Measurements from ENCODE around the gene CTDSPL2. TPM values are rescaled to one million over a fixed set of nuclear protein-coding genes. Genes with fewer than 3 reads are reported as not detected.

The CTDSPL2 gene
- total and polyA plus RNA-seq, 2 of the 4 experiments (the other 2 are of a cell fraction), result 17.3 to 47.3 TPM

GRCh38 chr15:44414001-44414400 is 13.4 kb upstream of the CTDSPL2 start:
- Histone ChIP-seq H3K56ac (ENCODE audit: extremely low read depth, insufficient read depth, low read length) (no peak overlapping the region), H3K18ac (ENCODE audit: low read depth, low read length) (no peak overlapping the region), H2BK120ac (ENCODE audit: low read depth, low read length) (no peak overlapping the region), H3K36me3 (ENCODE audit: control insufficient read depth, insufficient read depth, low read length) (no peaks in the 10 kb centered on the region), H2AFZ (replicated peaks; ENCODE audit: low read length, poor library complexity) (no peak overlapping the region), H3K4me3 (ENCODE audit: insufficient read depth, low read depth, low read length) (no peak overlapping the region), H3K14ac (replicated peaks; ENCODE audit: low read depth, low read length) (no peak overlapping the region), H3K23ac (ENCODE audit: low read depth, low read length) (no peak overlapping the region), H2BK5ac (ENCODE audit: low read depth, low read length, poor library complexity, severe bottlenecking) (no peak overlapping the region), H4K5ac (ENCODE audit: low read depth, low read length) (no peak overlapping the region), H3K9me3 (ENCODE audit: control insufficient read depth, insufficient read depth, low read length) (no peaks in the 10 kb centered on the region), H3K4ac (ENCODE audit: low read depth, low read length) (no peak overlapping the region), H2BK15ac (ENCODE audit: low read depth, low read length) (no peak overlapping the region), H4K8ac (ENCODE audit: low read depth in 2 of 2, low read length in 2 of 2) (no peak overlapping the region), H3K4me1 (ENCODE audit: control insufficient read depth, insufficient read depth, low read length) (no peaks in the 10 kb centered on the region), H3K27ac (ENCODE audit: insufficient read depth, low read length) (no peak overlapping the region), H2AK5ac (ENCODE audit: low read depth, low read length) (no peak overlapping the region), H4K20me1 (ENCODE audit: insufficient read depth, low read length) (no peaks in the 10 kb centered on the region), H4K91ac (ENCODE audit: insufficient read depth, low read depth, low read length) (no peak overlapping the region), H3K4me2 (ENCODE audit: low read depth, low read length) (no peak overlapping the region), H3K9ac (ENCODE audit: low read depth, low read length) (no peak overlapping the region), H2BK20ac (ENCODE audit: low read depth, low read length) (no peak overlapping the region), H3K79me1 (ENCODE audit: low read depth in 1 of 2, low read length in 2 of 2) (no peaks in the 10 kb centered on the region), H2AK9ac (replicated peaks; ENCODE audit: low read depth, low read length, poor library complexity) (no peak overlapping the region), H3K27me3 (ENCODE audit: control insufficient read depth, insufficient read depth, low read length) (no peaks in the 10 kb centered on the region), H3K9me1 (ENCODE audit: insufficient read depth, low read length) (no peaks in the 10 kb centered on the region)
- DNase-seq (no peak), ATAC-seq (ENCODE audit: low read depth) (no peak)
- intact Hi-C loops (cut with micrococcal nuclease), result no loop called here
- no CpG with 5 or more reads among the region's 3 CpGs for WGBS, 2 experiments (ENCODE audit: extremely low coverage in 2 of 2, insufficient read length in 1 of 2)
- TF ChIP-seq RAD21 (IDR thresholded peaks at IDR 0.05; ENCODE audit: low read length), result no peak
- no peak for TF ChIP-seq BHLHE40 (IDR thresholded peaks at IDR 0.05; ENCODE audit: low read depth, low read length)
- TF ChIP-seq RCOR1 (IDR thresholded peaks at IDR 0.05; ENCODE audit: insufficient replicate concordance, low read length), result no peak
- TF ChIP-seq CTCF (conservative IDR thresholded peaks at IDR 0.05; ENCODE audit: low read depth, low read length), result no peak
- TF ChIP-seq NFE2L2 (IDR thresholded peaks at IDR 0.05; ENCODE audit: low read depth, low read length), result no peak
- TF ChIP-seq RFX5 (IDR thresholded peaks at IDR 0.05; ENCODE audit: low read depth, low read length), result no peak
- no peak for TF ChIP-seq FOS (IDR thresholded peaks at IDR 0.05; ENCODE audit: low read depth, low read length)
- no peak for TF ChIP-seq POLR2A (IDR thresholded peaks at IDR 0.05; ENCODE audit: low read depth, low read length)
- TF ChIP-seq ELK1 (IDR thresholded peaks at IDR 0.05; ENCODE audit: borderline replicate concordance, low read depth, low read length), result no peak
- no peak for TF ChIP-seq CHD1 (IDR thresholded peaks at IDR 0.05; ENCODE audit: low read depth, low read length)
- TF ChIP-seq SMC3 (IDR thresholded peaks at IDR 0.05; ENCODE audit: low read depth, low read length), result no peak
- no peak for TF ChIP-seq MXI1 (IDR thresholded peaks at IDR 0.05; ENCODE audit: borderline replicate concordance, low read depth, low read length)
- no peak for TF ChIP-seq USF2 (IDR thresholded peaks at IDR 0.05; ENCODE audit: low read depth, low read length)
- TF ChIP-seq MAZ (IDR thresholded peaks at IDR 0.05; ENCODE audit: borderline replicate concordance, low read depth, low read length), result no peak
- no peak for TF ChIP-seq MAFK (IDR thresholded peaks at IDR 0.05; ENCODE audit: low read depth, low read length)
- TF ChIP-seq CEBPB (IDR thresholded peaks at IDR 0.05; ENCODE audit: low read depth, low read length), result no peak
- ChIA-PET POLR2A (ENCODE audit: unreplicated experiment) (no interaction called here), CTCF (no interaction called here)
- dilution Hi-C loops (cut with HindIII; ENCODE audit: low sequenced_read_pairs, unreplicated experiment), result no loop called here
- in situ Hi-C loops (cut with MboI; ENCODE audit: low sequenced_read_pairs), result no loop called here
- no TSS peak for BruUV-seq (replicated peaks)

Data from IMR-90 (cell line).